Measurements from ENCODE around the gene ZNF92.

DNA sequence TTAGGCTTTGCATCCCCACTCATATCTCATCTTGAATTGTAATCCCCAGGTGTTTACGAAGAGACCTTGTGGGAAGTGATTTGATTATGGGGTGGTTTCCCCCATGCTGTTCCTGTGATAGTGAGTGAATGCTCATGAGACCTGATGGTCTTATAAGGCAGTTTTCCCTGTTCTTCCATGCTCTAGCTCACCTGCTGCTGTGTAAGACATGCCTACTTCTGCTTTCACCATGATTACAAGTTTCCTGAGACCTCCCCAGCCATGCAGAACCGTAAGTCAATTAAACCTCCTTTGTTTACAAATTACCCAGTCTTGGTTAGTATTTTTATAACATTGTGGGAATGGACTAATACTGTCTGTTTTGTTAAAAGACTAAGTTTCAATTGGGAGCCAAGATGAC lies 35.3 kb upstream of the ZNF92 start:
- no peak for TF ChIP-seq SIN3A (IDR thresholded peaks at IDR 0.05; ENCODE audit: low read depth)
- no peak for TF ChIP-seq POLR2AphosphoS5 (IDR thresholded peaks at IDR 0.05; ENCODE audit: low read depth, low read length)
- TF ChIP-seq, protein P1, sequence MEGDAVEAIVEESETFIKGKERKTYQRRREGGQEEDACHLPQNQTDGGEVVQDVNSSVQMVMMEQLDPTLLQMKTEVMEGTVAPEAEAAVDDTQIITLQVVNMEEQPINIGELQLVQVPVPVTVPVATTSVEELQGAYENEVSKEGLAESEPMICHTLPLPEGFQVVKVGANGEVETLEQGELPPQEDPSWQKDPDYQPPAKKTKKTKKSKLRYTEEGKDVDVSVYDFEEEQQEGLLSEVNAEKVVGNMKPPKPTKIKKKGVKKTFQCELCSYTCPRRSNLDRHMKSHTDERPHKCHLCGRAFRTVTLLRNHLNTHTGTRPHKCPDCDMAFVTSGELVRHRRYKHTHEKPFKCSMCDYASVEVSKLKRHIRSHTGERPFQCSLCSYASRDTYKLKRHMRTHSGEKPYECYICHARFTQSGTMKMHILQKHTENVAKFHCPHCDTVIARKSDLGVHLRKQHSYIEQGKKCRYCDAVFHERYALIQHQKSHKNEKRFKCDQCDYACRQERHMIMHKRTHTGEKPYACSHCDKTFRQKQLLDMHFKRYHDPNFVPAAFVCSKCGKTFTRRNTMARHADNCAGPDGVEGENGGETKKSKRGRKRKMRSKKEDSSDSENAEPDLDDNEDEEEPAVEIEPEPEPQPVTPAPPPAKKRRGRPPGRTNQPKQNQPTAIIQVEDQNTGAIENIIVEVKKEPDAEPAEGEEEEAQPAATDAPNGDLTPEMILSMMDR (IDR thresholded peaks at IDR 0.05 in 2 of 3, conservative IDR thresholded peaks at IDR 0.05 in 1 of 3; ENCODE audit: borderline replicate concordance in 1 of 3, insufficient read depth in 1 of 3, low read depth in 2 of 3, low read length in 2 of 3): no peak
- TF ChIP-seq CEBPB (IDR thresholded peaks at IDR 0.05; ENCODE audit: low read depth): no peak
- TF ChIP-seq ZFX (IDR thresholded peaks at IDR 0.05): no peak
- no peak for TF ChIP-seq JUND (IDR thresholded peaks at IDR 0.05)
- no peak for TF ChIP-seq EZH2phosphoT487 (IDR thresholded peaks at IDR 0.05; ENCODE audit: borderline replicate concordance)
- no peak for TF ChIP-seq EZH2 (IDR thresholded peaks at IDR 0.05)
- TF ChIP-seq ELF1 (IDR thresholded peaks at IDR 0.05; ENCODE audit: borderline replicate concordance, low read depth): no peak

Data from HCT116 (cell line).